Activated CD8-positive, alpha-beta T cell treated with anti-CD3 and anti-CD28 coated beads, Interleukin-2, amount 10 ng/mL, durations not matched to agents 7 days and 5 days (primary cell): ENCODE measurements around the gene OR2M7. TPM values are rescaled to one million over a fixed set of nuclear protein-coding genes. Genes with fewer than 3 reads are reported as not detected.

Experiments used
- ATAC-seq: fragments of 150-1000 bp; cut with Tn5 transposase; one replicate; pipeline ENCODE4 v1.10.0; 2021; ENCODE audit warnings: moderate library complexity
- CTCF ChIA-PET: fragments of 350-600 bp; sonication (Branson Sonifier 250); formaldehyde crosslinking; loops from one replicate; lab custom pipeline; 2021; ENCODE audit warnings: antibody characterized with exemption; lab: Charles Lee
- POLR2A ChIA-PET: fragments of 350-600 bp; sonication (Branson Sonifier 250); formaldehyde crosslinking; loops from one replicate; lab custom pipeline; 2021; ENCODE audit warnings: antibody characterized with exemption; lab: Charles Lee
- DNase-seq: peaks from one replicate; pipeline ENCODE4 v3.0.0-alpha.2; 2020
- H3K27ac Mint-ChIP-seq: one replicate; pipeline ENCODE4 v1.8.0; 2021; ENCODE audit warnings: mild to moderate bottlenecking, mixed read lengths
- H3K27me3 Mint-ChIP-seq: one replicate; pipeline ENCODE4 v1.8.0; 2021; ENCODE audit warnings: low read depth, mixed read lengths
- H3K36me3 Mint-ChIP-seq: one replicate; pipeline ENCODE4 v1.8.0; 2021; ENCODE audit warnings: low read depth, mixed read lengths
- H3K4me1 Mint-ChIP-seq: one replicate; pipeline ENCODE4 v1.8.0; 2021; ENCODE audit warnings: low read depth, mixed read lengths
- H3K4me3 Mint-ChIP-seq: one replicate; pipeline ENCODE4 v1.8.0; 2021; ENCODE audit warnings: mild to moderate bottlenecking, mixed read lengths
- H3K9me3 Mint-ChIP-seq: one replicate; pipeline ENCODE4 v1.8.0; 2022; ENCODE audit warnings: mixed read lengths; ENCODE audit not compliant: insufficient read depth
- total RNA-seq, 2 experiments: library from RNA; stranded (reverse); gene quantifications; one replicate each; pipeline ENCODE4 v1.2.3, GENCODE V29; 2021

Gene OR2M7
- total RNA-seq, 2 experiments from 2014 or later, result not detected

DNA sequence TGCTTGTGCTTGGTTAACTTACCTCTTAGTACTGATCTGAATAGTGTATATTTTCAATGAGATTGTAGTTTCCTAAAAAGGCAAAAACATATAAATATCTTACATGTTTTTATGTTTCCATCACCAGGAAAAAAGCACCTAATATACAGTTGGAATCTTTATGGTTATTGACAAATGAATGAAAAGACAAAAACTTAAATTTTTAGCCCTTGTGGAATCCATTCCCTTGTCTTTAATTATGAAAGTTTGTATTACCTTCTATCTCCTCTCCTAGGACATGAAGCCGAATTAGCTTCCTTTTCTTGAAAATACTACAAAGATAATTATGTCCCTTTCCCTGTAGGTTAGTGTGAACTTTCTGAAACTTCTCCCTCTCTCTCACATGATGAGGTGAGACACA, 21.0 kb downstream of the OR2M7 start, which contains the start of gene OR2T12:
OR2T12 (minus strand) TSS at position 101 of the 400 bp plus-strand sequence. CDS start 7,846 bp downstream, outside the sequence.
- Mint-ChIP-seq H3K27ac (no peak within 1 kb of the TSS), H3K4me1 (no peaks in the 10 kb centered on the region), H3K9me3 (no peaks in the 10 kb centered on the region), H3K36me3 (no peaks in the 10 kb centered on the region), H3K27me3 (no peaks in the 10 kb centered on the region), H3K4me3 (no peak within 1 kb of the TSS)
- CTCF ChIA-PET, result no interaction called here
- DNase-seq, result no peak
- POLR2A ChIA-PET, result no interaction called here
- ATAC-seq, result no peak

DNA sequence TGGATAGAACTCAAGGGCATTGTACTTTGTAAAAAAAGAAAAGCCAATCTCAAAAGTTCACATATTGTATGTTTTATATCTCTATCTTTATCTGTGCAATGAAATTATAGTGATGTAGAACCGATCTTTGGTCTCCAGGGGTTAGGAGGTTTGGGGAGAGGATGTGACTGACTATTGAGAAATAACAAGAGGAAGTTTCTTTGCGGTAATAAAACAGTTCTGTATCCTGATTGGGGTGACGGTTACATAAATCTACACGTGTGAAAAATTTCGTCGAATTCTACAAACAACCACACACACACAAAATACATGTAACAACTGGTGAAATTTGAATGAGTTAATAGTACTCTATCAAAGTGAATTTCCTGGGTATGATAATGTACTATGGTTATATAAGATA, 36.0 kb downstream of the OR2M7 start:
- Mint-ChIP-seq H3K27me3 (no peaks in the 10 kb centered on the region), H3K9me3 (no peaks in the 10 kb centered on the region), H3K36me3 (no peaks in the 10 kb centered on the region), H3K27ac (no peak overlapping the region), H3K4me3 (no peak overlapping the region), H3K4me1 (no peaks in the 10 kb centered on the region)
- DNase-seq (no peak), ATAC-seq (no peak)
- ChIA-PET CTCF (no interaction called here), POLR2A (no interaction called here)

DNA sequence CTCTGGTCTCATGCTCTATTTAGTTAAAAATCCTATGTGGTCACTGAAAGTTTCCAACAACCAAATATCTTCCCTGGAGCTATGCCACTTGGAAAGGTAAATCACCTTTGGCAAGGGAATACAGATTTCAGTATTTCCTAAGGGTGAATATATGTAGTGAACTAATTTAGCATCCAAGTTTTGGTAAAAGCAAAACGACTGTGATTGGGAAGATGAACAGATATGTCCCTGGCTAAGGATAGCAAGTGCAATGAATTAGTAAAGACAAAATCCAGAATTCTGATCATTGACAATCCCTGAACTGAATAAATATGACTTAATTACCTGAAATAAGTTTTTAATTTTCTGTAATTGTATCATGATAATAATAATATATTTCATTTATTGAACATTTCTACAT, 46.5 kb downstream of the OR2M7 start, which contains the start of gene OR2T33:
OR2T33 (minus strand) TSS at position 101 of the 400 bp plus-strand sequence. CDS start 4,162 bp downstream, outside the sequence.
- Mint-ChIP-seq H3K36me3 (no peaks in the 10 kb centered on the region), H3K27me3 (no peaks in the 10 kb centered on the region), H3K4me1 (no peaks in the 10 kb centered on the region), H3K27ac (no peak within 1 kb of the TSS), H3K9me3 (no peaks in the 10 kb centered on the region), H3K4me3 (no peak within 1 kb of the TSS)
- POLR2A ChIA-PET, result no interaction called here
- CTCF ChIA-PET, result no interaction called here
- ATAC-seq (no peak), DNase-seq (no peak)

Other genes starting within 250 kb of the OR2M7 start
- not detected for gene OR2L13, start 229.4 kb downstream of the OR2M7 start, total RNA-seq
- not detected for gene OR2M5, start 179.4 kb downstream of the OR2M7 start, total RNA-seq
- not detected for gene OR2M2, start 149.7 kb downstream of the OR2M7 start, total RNA-seq
- not detected for gene OR2M3, start 127.3 kb downstream of the OR2M7 start, total RNA-seq
- not detected for gene OR2M4, start 93.2 kb downstream of the OR2M7 start, total RNA-seq
- gene OR2T33, start 46.6 kb downstream of the OR2M7 start, total RNA-seq, result not detected
- gene OR2T12, start 21.1 kb downstream of the OR2M7 start, total RNA-seq, result not detected
- gene OR14C36, start 24.2 kb upstream of the OR2M7 start, total RNA-seq, result not detected
- gene OR2T4, start 37.1 kb upstream of the OR2M7 start, total RNA-seq, result not detected
- gene OR2T6, start 51.2 kb upstream of the OR2M7 start, total RNA-seq, result not detected
- not detected for gene OR2T1, start 78.5 kb upstream of the OR2M7 start, total RNA-seq
- gene OR2T2, start 121.1 kb upstream of the OR2M7 start, total RNA-seq, result not detected
- gene OR2T3, start 148.8 kb upstream of the OR2M7 start, total RNA-seq, result not detected
- not detected for gene OR2T5, start 164.0 kb upstream of the OR2M7 start, total RNA-seq
- not detected for gene OR2G6, start 183.5 kb upstream of the OR2M7 start, total RNA-seq
- not detected for gene OR2T29, start 238.2 kb upstream of the OR2M7 start, total RNA-seq